Measurements from ENCODE around the gene TOR2A. TPM values are rescaled to one million over a fixed set of nuclear protein-coding genes. Genes with fewer than 3 reads are reported as not detected.
A peak's percentile ranks its signal among the peaks of the same experiment; 100 is the strongest.

TOR2A gene
- total and polyA plus RNA-seq, 9 donors: 2.8 to 12.6 (median 9.9) TPM

GRCh38 chr9:127698386-127698785, 36.7 kb downstream of the TOR2A start:
- Histone ChIP-seq H3K4me3 (no peak overlapping the region), H3K9me3 (no peaks in the 10 kb centered on the region), H3K4me1 (ENCODE audit: insufficient read depth) (peaks cover 4% of the 10 kb centered on the region), H3K27me3 (no peaks in the 10 kb centered on the region), H3K36me3 (no peaks in the 10 kb centered on the region), H3K27ac (no peak overlapping the region)
- DNase-seq: no peak
- intact Hi-C loops (cut with DNase I): no loop called here
- TF ChIP-seq EP300 (IDR thresholded peaks at IDR 0.05): no peak
- no peak for TF ChIP-seq POLR2A (IDR thresholded peaks at IDR 0.05)
- TF ChIP-seq CTCF (IDR thresholded peaks at IDR 0.05): no peak
- WGBS, 3 donors: 79 to 91% (median 89%) methylated on average over 5 of the region's 5 CpGs

GRCh38 chr9:127697575-127697974, 37.5 kb downstream of the TOR2A start:
- no peaks in the 10 kb centered on the region for H3K36me3 ChIP-seq
- H3K27ac ChIP-seq: no peak overlapping the region
- intact Hi-C loops (cut with DNase I): no loop called here
- H3K9me3 ChIP-seq: no peaks in the 10 kb centered on the region
- no peak for TF ChIP-seq POLR2A (IDR thresholded peaks at IDR 0.05)
- TF ChIP-seq CTCF (IDR thresholded peaks at IDR 0.05): no peak
- 45 to 65% (median 53%) methylated on average over 5 of the region's 5 CpGs for WGBS, 3 donors
- DNase-seq: no peak
- H3K4me3 ChIP-seq: no peak overlapping the region
- H3K4me1 ChIP-seq (ENCODE audit: insufficient read depth): peaks cover 4% of the 10 kb centered on the region
- no peaks in the 10 kb centered on the region for H3K27me3 ChIP-seq

- Histone ChIP-seq H3K27ac (peak overlapping the region in 1 of 2 donors; percentile 21), H3K9me3 (no peaks in the 10 kb centered on the region), H3K4me1 (ENCODE audit: insufficient read depth) (peaks cover 4% of the 10 kb centered on the region), H3K36me3 (no peaks in the 10 kb centered on the region), H3K27me3 (no peaks in the 10 kb centered on the region), H3K4me3 (no peak overlapping the region)
- no peak for TF ChIP-seq EP300 (IDR thresholded peaks at IDR 0.05)
- no peak for TF ChIP-seq POLR2A (IDR thresholded peaks at IDR 0.05)
- TF ChIP-seq CTCF (IDR thresholded peaks at IDR 0.05): no peak
- 43 to 49% (median 44%) methylated on average over 9 of the region's 9 CpGs for WGBS, 3 donors
- intact Hi-C loops (cut with DNase I): no loop called here
- no peak for DNase-seq
Measured at GRCh38 chr9:127694890-127695720, 40.0 kb downstream of the TOR2A start.

GRCh38 chr9:127693697-127694096, 41.4 kb downstream of the TOR2A start:
- no peaks in the 10 kb centered on the region for H3K27me3 ChIP-seq
- 52 to 72% (median 53%) methylated on average over 4 of the region's 4 CpGs for WGBS, 3 donors
- peaks cover 4% of the 10 kb centered on the region for H3K4me1 ChIP-seq (ENCODE audit: insufficient read depth)
- DNase-seq: no peak
- H3K36me3 ChIP-seq: no peaks in the 10 kb centered on the region
- no peak overlapping the region for H3K27ac ChIP-seq
- H3K9me3 ChIP-seq: no peaks in the 10 kb centered on the region
- no peak for TF ChIP-seq POLR2A (IDR thresholded peaks at IDR 0.05)
- no peak for TF ChIP-seq CTCF (IDR thresholded peaks at IDR 0.05)
- TF ChIP-seq EP300 (IDR thresholded peaks at IDR 0.05): no peak
- intact Hi-C loops (cut with DNase I): no loop called here
- H3K4me3 ChIP-seq: no peak overlapping the region

Data from ovary (tissue), 9 donors.